ENCODE data around the gene NXPH4.
A peak's percentile ranks its signal among the peaks of the same experiment; 100 is the strongest.

NXPH4 gene

GRCh38 chr12:57237596-57237931, 21.0 kb downstream of the NXPH4 start:
- H3K4me3 ChIP-seq (ENCODE audit: low read length): peak overlapping the region; percentile 65
- no peak for DNase-seq (ENCODE audit: low read depth, low spot score)

GRCh38 chr12:57237932-57238853, 21.6 kb downstream of the NXPH4 start:
- DNase-seq (ENCODE audit: low read depth, low spot score): no peak
- peak overlapping the region; percentile 65 for H3K4me3 ChIP-seq (ENCODE audit: low read length)

- DNase-seq (ENCODE audit: low read depth, low spot score): peak; percentile 67
Measured at GRCh38 chr12:57238854-57239554, 22.4 kb downstream of the NXPH4 start.

GRCh38 chr12:57239587-57240065, 23.0 kb downstream of the NXPH4 start:
- no peak for DNase-seq (ENCODE audit: low read depth, low spot score)
- peak overlapping the region; percentile 65 for H3K4me3 ChIP-seq (ENCODE audit: low read length)

More at GRCh38 chr12:57238854-57239554, 22.4 kb downstream of the NXPH4 start:
- H3K4me3 ChIP-seq (ENCODE audit: low read length): peak overlapping the region; percentile 65

- DNase-seq (ENCODE audit: low read depth, low spot score): peak; percentile 76
- peak overlapping the region; percentile 65 for H3K4me3 ChIP-seq (ENCODE audit: low read length)
Measured at GRCh38 chr12:57240066-57240921, 23.7 kb downstream of the NXPH4 start.

- DNase-seq (ENCODE audit: low read depth, low spot score): no peak
- H3K4me3 ChIP-seq (ENCODE audit: low read length): peak overlapping the region; percentile 65
Measured at GRCh38 chr12:57240926-57241401, 24.4 kb downstream of the NXPH4 start.

- no peak overlapping the region for H3K4me3 ChIP-seq (ENCODE audit: low read length)
- no peak for DNase-seq (ENCODE audit: low read depth, low spot score)
Measured at GRCh38 chr12:57241402-57242310, 25.1 kb downstream of the NXPH4 start.

GRCh38 chr12:57242329-57242690, 25.7 kb downstream of the NXPH4 start:
- no peak for DNase-seq (ENCODE audit: low read depth, low spot score)
- H3K4me3 ChIP-seq (ENCODE audit: low read length): no peak overlapping the region

GRCh38 chr12:57242691-57243454, 26.3 kb downstream of the NXPH4 start:
- peak overlapping the region; percentile 48 for H3K4me3 ChIP-seq (ENCODE audit: low read length)

GRCh38 chr12:57243521-57244311, 27.1 kb downstream of the NXPH4 start:
- peak; percentile 75 for DNase-seq (ENCODE audit: low read depth, low spot score)
- H3K4me3 ChIP-seq (ENCODE audit: low read length): peak overlapping the region; percentile 48

More at GRCh38 chr12:57242691-57243454, 26.3 kb downstream of the NXPH4 start:
- peak; percentile 67 for DNase-seq (ENCODE audit: low read depth, low spot score)

GRCh38 chr12:57244312-57244696, 27.7 kb downstream of the NXPH4 start:
- H3K4me3 ChIP-seq (ENCODE audit: low read length): no peak overlapping the region
- no peak for DNase-seq (ENCODE audit: low read depth, low spot score)

- H3K4me3 ChIP-seq (ENCODE audit: low read length): no peak overlapping the region
- DNase-seq (ENCODE audit: low read depth, low spot score): no peak
Measured at GRCh38 chr12:57247041-57247440, 30.4 kb downstream of the NXPH4 start.

- peak overlapping the region; percentile 6 for H3K4me3 ChIP-seq (ENCODE audit: low read length)
- DNase-seq (ENCODE audit: low read depth, low spot score): no peak
Measured at GRCh38 chr12:57248934-57249742, 32.5 kb downstream of the NXPH4 start.

GRCh38 chr12:57250541-57250940, 33.9 kb downstream of the NXPH4 start:
- DNase-seq (ENCODE audit: low read depth, low spot score): no peak
- H3K4me3 ChIP-seq (ENCODE audit: low read length): no peak overlapping the region

- no peak within 1 kb of the TSS for H3K4me3 ChIP-seq (ENCODE audit: low read length)
- no peak for DNase-seq (ENCODE audit: low read depth, low spot score)
Measured at GRCh38 chr12:57250956-57251355, 34.4 kb downstream of the NXPH4 start, which contains the start of gene STAC3. Gene STAC3, minus strand, starts transcription at chr12:57251187. Its CDS starts 1,551 bp downstream, at chr12:57249636.
